HG02763 (cell line): ENCODE measurements around the gene TSEN15.
"Not testable (repeated sequence)": the region's sequence is repeated elsewhere in the genome, so short reads cannot be mapped to it uniquely, and the experiment has no call there.

Experiments used
- ATAC-seq: cut with Tn5 transposase; IDR thresholded peaks from one replicate; pipeline ENCODE4 v1.9.1; 2021; ENCODE audit warnings: mild to moderate bottlenecking, moderate library complexity; ENCODE audit not compliant: unreplicated experiment

Gene TSEN15

DNA sequence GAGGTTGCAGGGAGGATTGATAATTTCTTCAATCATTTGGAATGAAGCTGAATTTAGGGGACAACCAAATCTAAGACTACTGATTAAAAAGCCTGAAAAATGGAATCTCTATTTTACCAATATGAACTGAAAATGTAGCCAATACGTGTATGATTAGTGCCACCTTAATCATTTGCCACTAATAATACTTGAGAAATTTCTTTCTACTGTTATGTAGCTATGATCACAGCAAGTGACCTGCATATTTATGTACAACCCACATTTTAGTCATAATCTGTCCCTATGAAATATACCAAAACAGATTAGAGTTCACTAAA, 20.5 kb upstream of the TSEN15 start:
- ATAC-seq, result no peak

DNA sequence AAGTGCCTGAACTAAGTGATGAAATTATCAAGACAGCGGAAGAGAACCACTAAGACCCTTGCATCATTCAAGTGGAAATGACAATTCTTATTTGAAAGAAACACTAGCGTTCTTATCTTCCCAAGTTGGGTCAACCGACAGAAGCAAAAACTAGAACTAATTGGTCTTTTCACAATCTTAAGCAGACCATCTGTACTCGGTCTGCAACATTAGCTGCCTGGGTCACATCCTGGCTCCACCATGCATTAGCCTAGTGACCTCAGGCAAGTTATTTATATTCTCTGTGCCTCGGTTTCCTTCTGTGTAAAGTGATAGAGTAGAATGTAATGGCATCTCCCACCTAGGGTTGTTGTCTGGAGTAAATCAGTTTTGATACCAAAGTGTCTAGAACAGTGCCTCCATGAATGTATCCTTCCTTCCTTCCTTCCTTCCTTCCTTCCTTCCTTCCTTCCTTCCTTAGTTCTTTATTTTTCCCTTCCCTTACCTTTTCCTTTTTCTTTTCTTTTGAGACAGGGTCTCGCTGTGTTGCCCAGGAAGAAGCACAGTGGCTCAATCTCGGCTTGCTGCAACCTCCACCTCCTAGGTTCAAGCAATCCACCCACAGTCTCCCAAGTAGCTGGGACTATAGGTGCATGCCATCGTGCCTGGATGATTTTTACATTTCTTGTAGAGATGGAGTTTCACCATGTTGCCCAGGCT, 20.0 kb upstream of the TSEN15 start:
- ATAC-seq, result no peak

DNA sequence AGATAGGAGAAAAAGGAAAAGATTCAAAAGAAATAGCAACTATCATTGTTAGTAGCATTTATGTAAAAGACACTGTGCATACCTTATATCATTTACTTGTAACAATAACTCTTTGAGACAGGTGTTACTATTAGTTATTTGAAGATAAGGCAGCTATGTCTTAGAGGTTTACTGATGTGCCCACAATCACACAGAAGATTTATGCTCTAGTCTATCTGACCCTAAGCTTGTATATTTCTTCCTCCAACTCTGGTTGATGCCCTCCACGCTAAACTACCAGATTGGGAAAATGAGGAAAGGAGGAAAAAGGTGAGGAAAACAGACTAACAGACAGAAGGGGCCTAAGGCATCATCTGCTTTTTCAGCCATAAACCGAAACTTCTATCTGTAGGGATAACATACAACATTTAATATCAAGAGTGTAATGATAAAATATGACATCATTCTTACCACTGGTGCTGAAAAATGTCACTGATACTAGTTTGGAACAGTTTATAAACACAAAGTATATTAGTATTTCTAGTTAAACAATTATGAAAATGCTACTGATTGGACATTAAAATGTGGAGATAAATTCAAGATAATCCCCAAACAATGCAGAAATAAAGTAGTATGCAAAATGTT, 19.1 kb upstream of the TSEN15 start:
- ATAC-seq, result no peak

GRCh38 chr1:184032930-184033418, 18.6 kb upstream of the TSEN15 start:
- ATAC-seq, result no peak

- no peak for ATAC-seq
These were observed 17.8 kb upstream of the TSEN15 start for GRCh38 chr1:184033711-184034167.

GRCh38 chr1:184034761-184035379, 16.7 kb upstream of the TSEN15 start:
- no peak for ATAC-seq

- ATAC-seq, result no peak
These were observed 15.6 kb upstream of the TSEN15 start for GRCh38 chr1:184035719-184036516.

DNA sequence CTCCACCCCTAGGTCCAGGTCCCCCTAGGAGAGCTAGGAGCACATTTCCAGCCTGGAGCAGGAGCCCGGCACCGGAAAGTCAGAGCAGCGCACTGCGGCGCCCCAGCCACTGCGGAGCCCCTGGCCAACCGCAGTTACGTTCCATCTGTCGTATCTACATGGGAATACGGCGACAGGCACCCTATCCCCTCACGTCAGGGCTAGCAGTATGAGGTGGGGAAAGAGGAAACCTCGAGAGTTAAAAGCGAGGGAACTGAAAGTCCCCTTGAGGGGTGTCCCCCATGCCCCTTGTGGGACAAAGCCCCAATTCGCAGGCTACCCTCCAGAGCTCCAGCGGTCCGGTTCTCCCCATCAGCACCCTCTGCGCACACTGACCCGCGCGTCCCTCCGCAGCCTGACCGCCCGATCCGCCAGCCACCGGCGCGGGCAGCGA, 15.0 kb upstream of the TSEN15 start:
- ATAC-seq, result no peak

DNA sequence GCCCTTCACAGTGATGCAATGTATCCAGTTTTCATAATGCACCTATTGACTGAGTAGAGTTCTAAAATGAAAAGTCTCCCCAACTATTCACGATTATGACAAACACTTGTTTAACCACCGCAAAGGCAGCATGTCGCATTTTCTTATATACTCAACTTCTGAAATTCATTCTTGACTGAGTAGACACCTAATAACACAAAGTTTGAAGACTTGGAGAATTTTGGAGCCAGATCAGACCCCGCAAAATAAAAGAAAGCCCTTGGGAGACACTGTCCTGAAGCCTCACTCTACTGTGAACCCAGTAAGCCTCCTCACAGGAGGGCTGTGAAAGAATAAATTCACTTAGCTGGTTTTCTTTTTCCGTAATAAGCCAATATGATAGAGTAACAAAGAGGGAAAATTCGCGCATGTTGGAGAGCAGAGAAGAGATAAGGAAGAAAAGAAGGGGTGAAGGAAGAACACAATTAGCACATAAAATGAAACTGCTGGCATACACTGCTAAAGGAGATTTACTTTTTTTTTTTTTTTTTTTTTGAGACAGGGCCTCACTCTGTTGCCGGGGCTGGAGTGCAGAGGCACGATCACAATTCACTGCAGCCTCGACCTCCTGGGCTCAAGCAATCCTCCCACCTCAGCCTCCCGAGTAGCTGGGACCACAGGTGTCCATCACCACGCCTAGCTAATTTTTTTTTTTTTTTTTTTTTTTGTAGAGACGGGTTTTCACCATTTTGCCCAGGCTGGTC, 13.5 kb upstream of the TSEN15 start:
- ATAC-seq, result no peak

GRCh38 chr1:184039126-184039525, 12.4 kb upstream of the TSEN15 start:
- ATAC-seq, result no peak

DNA sequence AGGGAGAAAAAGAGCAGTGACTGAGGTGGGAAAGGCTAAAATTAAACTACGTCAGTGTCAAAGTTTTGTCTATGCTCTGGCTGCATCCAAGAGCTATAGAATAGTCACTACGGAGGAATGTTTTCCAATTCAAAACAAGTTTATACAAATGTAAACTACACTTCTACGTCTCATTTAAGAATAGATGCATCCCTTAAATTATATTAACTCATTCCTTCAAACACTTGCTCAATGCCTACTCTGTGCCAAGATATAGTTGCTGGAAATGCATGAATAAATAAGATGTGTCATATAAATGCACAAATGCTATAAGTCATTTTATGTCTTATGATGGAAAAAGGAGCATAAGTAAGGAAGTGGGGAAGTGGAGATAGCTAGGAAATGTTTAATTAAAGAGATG, 9.8 kb upstream of the TSEN15 start:
- ATAC-seq, result no peak

GRCh38 chr1:184043315-184043714, 8.2 kb upstream of the TSEN15 start:
- not testable (repeated sequence) for ATAC-seq

DNA sequence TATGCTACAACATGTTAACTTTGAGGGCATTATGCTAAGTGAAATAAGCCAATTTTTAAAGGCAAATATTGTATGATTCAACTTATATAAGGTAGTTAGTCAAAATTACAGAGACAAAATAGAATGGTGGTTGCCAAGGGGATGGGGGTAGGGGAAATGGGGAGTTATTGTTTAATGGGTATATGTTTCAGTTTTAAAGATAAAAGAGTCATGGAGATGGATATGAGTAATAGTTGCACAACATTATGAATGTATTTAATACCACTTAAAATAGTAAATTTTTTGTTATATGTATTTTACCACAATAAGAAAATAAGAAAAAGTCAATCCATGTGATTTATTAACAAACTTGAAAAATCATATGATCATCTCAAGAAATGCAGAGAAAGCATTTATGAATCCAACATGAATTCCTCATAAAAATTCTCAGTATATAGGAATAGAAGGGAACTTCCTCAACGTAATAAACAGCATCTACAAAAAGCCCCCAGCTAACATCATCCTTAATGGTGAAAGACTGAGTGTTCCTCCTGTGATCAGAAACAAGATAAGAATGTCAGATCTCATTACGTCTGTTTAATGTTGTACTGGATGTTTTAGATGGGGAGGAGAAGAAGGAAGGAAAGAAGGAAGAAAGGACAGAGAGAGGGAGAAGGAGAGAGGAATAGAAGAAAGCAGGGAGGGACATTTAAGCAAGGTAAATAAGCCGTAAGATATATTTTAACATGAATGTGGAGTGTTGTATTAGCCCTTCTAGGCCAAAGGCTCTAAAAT, 6.7 kb upstream of the TSEN15 start:
- ATAC-seq, result no peak

DNA sequence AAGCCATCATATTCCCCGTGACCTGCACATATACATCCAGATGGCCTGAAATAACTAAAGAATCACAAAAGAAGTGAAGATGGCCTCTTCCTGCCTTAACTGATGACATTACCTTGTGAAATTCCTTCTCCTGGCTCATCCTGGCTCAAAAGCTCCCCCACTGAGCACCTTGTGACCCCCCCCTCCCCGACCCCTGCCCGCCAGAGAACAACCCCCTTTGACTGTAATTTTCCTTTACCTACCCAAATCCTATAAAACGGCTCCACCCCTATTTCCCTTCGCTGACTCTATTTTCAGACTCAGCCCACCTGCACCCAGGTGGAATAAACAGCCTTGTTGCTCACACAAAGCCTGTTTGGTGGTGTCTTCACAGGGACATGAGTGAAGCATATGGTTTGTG, 4.0 kb upstream of the TSEN15 start:
- ATAC-seq, result not testable (repeated sequence)

GRCh38 chr1:184048561-184049240, 2.8 kb upstream of the TSEN15 start:
- no peak for ATAC-seq

DNA sequence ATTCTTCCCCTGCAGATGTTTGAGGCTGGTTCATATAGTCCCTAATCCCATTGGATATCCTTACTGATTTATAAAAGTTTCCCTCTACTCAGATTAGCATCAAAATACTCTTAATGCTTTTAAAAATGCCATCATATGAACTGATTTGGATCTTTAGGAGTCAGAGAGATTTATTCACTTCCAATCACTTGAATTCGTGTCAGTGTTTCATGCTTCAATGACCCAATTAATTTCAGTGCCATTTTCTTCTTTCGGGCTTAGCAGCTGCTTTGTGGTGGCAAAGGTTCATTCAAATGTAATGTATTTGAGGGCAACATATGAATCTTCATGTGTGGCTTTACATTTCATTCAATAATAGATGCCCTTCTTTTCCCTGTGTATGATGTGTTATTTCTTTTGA, 2.2 kb upstream of the TSEN15 start:
- ATAC-seq, result no peak

DNA sequence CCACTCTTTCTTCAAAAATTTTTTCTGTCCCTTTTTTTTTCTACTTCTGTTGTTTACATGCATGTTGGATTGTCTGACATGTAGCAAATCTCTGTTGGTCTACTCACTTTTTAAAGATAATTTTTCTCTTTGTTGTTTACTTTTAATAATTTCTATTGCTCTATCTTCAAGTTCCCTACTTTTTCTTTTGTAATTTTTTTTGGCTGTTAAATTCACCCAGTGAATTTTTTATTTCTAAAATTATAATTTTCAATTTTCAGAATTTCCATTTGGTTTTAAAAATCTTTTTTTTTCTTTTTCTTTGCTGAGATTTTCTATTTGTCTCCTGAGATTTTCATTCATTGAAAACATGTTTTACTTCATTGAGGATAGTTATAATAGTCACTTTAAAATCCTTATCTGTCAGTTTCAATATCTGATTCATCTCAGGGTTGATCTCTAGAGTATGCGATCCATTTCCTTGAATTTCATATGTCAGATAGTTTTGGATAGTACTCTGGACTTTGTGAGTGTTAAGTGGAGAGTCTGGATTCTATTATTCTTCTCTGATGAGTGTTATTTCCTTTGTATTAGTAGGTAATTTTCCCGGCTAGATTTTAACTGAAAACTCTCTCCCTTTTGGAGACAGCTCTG, 1.6 kb upstream of the TSEN15 start:
- ATAC-seq, result no peak

- no peak for ATAC-seq
These were observed 894 bp upstream of the TSEN15 start for GRCh38 chr1:184050636-184051035.

GRCh38 chr1:184051138-184051484, 419 bp upstream of the TSEN15 start:
- ATAC-seq, result no peak
